Panc1 (cell line): ENCODE measurements around the gene DVL1.

Source experiments
- POLR2AphosphoS5 ChIP-seq: IDR thresholded peaks from 2 replicates; pipeline ENCODE4 v1.6.1; 2012; ENCODE audit warnings: mild to moderate bottlenecking, low read depth, low read length, moderate library complexity
- SIN3A ChIP-seq: IDR thresholded peaks from 2 replicates; pipeline ENCODE4 v1.6.1; 2012; ENCODE audit warnings: low read depth, mild to moderate bottlenecking, low read length, moderate library complexity, borderline replicate concordance; ENCODE audit not compliant: insufficient read depth
- TF ChIP-seq, protein P1 (sequence below): fragments of 450-650 bp; IDR thresholded peaks from 2 replicates; pipeline ENCODE4 v1.5.1; 2017; ENCODE audit warnings: mild to moderate bottlenecking
- TF ChIP-seq, protein P2 (sequence below), 2 experiments: IDR thresholded peaks; 2 replicates each; pipeline ENCODE4 v1.6.1; 2011 to 2012; ENCODE audit warnings: low read depth in 2 of 2, control low read depth in 1 of 2, low read length in 1 of 2, mild to moderate bottlenecking in 1 of 2, moderate library complexity in 1 of 2; ENCODE audit not compliant: insufficient read depth in 1 of 2

DNA sequence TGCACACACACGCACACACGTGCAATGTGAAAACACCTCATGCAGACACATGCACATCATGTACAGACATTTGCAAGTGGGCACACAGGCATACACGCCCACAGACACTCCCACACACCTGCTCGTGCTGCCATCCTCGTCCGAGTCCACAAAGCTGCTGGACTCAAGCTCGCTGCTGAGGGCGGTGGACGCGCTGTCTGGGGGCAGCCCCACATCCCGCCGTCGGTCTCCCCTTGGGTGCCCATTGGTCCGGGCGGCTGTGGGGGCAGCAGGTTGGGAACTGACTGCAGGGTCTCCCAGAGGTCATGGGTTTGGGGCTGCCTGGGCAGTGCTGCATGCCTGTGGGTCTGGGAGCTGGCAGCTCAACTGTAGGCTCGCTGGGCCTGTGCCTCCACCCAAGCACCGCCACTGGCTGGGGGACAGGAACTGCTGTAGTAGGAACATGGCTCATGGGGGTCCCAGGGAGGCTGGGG, 7.6 kb downstream of the DVL1 start:
- no peak for TF ChIP-seq SIN3A
- TF ChIP-seq, protein P1, sequence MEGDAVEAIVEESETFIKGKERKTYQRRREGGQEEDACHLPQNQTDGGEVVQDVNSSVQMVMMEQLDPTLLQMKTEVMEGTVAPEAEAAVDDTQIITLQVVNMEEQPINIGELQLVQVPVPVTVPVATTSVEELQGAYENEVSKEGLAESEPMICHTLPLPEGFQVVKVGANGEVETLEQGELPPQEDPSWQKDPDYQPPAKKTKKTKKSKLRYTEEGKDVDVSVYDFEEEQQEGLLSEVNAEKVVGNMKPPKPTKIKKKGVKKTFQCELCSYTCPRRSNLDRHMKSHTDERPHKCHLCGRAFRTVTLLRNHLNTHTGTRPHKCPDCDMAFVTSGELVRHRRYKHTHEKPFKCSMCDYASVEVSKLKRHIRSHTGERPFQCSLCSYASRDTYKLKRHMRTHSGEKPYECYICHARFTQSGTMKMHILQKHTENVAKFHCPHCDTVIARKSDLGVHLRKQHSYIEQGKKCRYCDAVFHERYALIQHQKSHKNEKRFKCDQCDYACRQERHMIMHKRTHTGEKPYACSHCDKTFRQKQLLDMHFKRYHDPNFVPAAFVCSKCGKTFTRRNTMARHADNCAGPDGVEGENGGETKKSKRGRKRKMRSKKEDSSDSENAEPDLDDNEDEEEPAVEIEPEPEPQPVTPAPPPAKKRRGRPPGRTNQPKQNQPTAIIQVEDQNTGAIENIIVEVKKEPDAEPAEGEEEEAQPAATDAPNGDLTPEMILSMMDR: no peak
- no peak for TF ChIP-seq POLR2AphosphoS5
- TF ChIP-seq, protein P2, sequence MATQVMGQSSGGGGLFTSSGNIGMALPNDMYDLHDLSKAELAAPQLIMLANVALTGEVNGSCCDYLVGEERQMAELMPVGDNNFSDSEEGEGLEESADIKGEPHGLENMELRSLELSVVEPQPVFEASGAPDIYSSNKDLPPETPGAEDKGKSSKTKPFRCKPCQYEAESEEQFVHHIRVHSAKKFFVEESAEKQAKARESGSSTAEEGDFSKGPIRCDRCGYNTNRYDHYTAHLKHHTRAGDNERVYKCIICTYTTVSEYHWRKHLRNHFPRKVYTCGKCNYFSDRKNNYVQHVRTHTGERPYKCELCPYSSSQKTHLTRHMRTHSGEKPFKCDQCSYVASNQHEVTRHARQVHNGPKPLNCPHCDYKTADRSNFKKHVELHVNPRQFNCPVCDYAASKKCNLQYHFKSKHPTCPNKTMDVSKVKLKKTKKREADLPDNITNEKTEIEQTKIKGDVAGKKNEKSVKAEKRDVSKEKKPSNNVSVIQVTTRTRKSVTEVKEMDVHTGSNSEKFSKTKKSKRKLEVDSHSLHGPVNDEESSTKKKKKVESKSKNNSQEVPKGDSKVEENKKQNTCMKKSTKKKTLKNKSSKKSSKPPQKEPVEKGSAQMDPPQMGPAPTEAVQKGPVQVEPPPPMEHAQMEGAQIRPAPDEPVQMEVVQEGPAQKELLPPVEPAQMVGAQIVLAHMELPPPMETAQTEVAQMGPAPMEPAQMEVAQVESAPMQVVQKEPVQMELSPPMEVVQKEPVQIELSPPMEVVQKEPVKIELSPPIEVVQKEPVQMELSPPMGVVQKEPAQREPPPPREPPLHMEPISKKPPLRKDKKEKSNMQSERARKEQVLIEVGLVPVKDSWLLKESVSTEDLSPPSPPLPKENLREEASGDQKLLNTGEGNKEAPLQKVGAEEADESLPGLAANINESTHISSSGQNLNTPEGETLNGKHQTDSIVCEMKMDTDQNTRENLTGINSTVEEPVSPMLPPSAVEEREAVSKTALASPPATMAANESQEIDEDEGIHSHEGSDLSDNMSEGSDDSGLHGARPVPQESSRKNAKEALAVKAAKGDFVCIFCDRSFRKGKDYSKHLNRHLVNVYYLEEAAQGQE (IDR thresholded peaks at IDR 0.05; ENCODE audit: insufficient read depth in 1 of 2, low read depth in 2 of 2, low read length in 1 of 2): no peak
